ENCODE results near the gene EIF4G1.

The EIF4G1 gene

DNA sequence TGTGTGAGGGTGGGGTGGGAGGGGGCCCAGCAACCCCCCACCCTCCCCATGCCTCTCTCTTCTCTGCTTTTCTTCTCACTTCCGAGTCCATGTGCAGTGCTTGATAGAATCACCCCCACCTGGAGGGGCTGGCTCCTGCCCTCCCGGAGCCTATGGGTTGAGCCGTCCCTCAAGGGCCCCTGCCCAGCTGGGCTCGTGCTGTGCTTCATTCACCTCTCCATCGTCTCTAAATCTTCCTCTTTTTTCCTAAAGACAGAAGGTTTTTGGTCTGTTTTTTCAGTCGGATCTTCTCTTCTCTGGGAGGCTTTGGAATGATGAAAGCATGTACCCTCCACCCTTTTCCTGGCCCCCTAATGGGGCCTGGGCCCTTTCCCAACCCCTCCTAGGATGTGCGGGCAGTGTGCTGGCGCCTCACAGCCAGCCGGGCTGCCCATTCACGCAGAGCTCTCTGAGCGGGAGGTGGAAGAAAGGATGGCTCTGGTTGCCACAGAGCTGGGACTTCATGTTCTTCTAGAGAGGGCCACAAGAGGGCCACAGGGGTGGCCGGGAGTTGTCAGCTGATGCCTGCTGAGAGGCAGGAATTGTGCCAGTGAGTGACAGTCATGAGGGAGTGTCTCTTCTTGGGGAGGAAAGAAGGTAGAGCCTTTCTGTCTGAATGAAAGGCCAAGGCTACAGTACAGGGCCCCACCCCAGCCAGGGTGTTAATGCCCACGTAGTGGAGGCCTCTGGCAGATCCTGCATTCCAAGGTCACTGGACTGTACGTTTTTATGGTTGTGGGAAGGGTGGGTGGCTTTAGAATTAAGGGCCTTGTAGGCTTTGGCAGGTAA lies 31.1 kb downstream of the EIF4G1 start:
- in situ Hi-C loops (cut with MboI; ENCODE audit: low sequenced_read_pairs): no loop called here
- Histone ChIP-seq H3K4me1 (peaks cover 3% of the 10 kb centered on the region; the same call in 1 of the 2 replicates), H3K4me3 (no peak overlapping the region), H3K27me3 (ENCODE audit: low read depth) (no peaks in the 10 kb centered on the region), H3K9me3 (no peaks in the 10 kb centered on the region), H3K36me3 (replicated peaks) (peaks cover 10% of the 10 kb centered on the region)
- DNase-seq (ENCODE audit: low spot score in 2 of 2): peak; percentile 80 to 82

DNA sequence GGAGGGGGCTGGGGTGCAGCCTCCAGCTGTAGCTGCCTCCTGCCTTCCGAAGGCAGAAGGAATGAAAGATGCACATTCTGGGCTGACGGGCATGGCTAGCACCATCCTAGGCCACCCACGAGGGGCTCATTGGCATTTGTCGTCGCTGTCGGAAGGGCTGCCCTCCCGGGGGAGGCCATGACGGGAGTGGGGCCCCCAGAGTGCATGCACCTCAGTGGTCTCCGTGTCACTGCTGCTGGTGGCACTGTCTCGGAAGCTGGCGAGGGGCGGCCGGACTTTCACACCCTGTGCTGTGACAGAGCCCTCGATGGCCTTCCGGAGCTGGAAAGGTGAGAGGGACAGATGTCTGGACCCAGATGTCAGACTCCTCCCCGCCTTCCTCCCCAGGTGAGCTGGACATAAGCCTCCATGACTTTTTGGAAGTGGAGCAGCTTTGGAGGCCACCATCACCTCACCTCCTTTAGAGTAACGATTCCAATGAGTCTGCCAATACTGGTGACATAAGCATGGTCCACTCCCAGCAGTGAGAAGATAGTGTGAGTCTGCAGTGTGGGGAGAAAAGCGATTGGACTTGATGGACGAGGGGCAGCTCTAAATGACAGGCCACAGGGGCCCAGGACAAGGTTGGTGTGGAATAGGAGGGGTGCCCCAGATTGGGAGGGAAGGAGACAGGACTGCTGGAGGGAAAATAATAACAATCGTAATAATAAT lies 32.2 kb downstream of the EIF4G1 start:
- Histone ChIP-seq H3K27me3 (ENCODE audit: low read depth) (no peaks in the 10 kb centered on the region), H3K4me1 (peaks cover 3% of the 10 kb centered on the region; the same call in 1 of the 2 replicates), H3K4me3 (no peak overlapping the region), H3K36me3 (replicated peaks) (peaks cover 20% of the 10 kb centered on the region), H3K9me3 (no peaks in the 10 kb centered on the region)
- DNase-seq (ENCODE audit: low spot score in 2 of 2): no peak
- in situ Hi-C loops (cut with MboI; ENCODE audit: low sequenced_read_pairs): no loop called here

DNA sequence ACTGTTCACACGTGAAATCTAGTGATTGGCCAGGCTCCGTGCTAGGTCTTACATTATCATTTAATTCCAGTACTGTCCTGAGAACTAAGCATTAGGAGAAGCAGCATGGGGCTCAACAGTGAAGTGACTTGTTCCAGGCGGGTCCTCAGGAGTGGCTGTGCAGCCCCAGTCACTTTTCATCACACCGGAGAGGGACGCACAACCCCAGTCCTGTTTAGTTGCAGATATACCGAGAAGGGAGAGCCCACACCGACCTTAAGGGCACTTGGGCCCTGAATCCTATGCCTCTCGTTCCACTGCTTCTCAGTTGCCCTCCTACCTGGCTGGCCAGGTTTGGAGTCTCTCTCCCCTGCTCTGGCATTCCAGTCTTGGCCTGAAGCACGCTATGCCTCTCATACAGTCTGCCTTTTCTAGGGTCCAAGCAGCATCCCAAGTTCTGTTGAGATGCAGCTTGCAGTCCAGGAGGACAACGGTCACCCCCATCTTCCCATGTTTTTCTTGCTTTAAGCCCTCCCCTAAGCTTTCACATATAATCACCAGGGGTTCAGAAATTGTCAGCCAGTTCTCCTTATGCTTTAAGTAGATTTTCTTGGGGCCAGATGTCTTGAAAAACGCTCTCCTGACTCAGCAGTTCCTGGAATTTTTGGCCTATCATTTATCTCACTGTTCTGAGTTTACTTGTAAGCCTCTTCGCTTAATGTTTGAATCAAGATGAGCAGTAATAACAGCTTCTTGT lies 33.1 kb downstream of the EIF4G1 start:
- Histone ChIP-seq H3K4me3 (no peak overlapping the region), H3K27me3 (ENCODE audit: low read depth) (no peaks in the 10 kb centered on the region), H3K9me3 (no peaks in the 10 kb centered on the region), H3K4me1 (peaks cover 3% of the 10 kb centered on the region; the same call in 1 of the 2 replicates), H3K36me3 (replicated peaks) (peaks cover 29% of the 10 kb centered on the region)
- no peak for DNase-seq (ENCODE audit: low spot score in 2 of 2)
- in situ Hi-C loops (cut with MboI; ENCODE audit: low sequenced_read_pairs): no loop called here

DNA sequence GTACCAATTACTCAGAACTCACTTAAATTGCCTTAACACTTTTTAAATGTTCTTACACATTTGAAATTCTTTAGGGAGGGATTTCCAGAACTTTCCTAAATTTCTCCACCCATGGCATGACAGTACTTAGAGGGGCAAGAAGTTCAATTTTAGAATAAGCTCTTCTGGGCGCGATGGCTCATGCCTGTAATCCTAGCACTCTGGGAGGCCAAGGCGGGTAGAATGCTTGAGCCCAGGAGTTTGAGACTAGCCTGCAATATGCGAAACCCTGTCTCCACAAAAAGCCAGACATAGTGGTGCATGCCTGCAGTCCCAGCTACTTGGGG lies 33.6 kb downstream of the EIF4G1 start:
- no peak for DNase-seq (ENCODE audit: low spot score in 2 of 2)
- Histone ChIP-seq H3K36me3 (replicated peaks) (peaks cover 34% of the 10 kb centered on the region), H3K9me3 (no peaks in the 10 kb centered on the region), H3K4me3 (no peak overlapping the region), H3K4me1 (peaks cover 3% of the 10 kb centered on the region; the same call in 1 of the 2 replicates), H3K27me3 (ENCODE audit: low read depth) (no peaks in the 10 kb centered on the region)
- in situ Hi-C loops (cut with MboI; ENCODE audit: low sequenced_read_pairs): no loop called here

DNA sequence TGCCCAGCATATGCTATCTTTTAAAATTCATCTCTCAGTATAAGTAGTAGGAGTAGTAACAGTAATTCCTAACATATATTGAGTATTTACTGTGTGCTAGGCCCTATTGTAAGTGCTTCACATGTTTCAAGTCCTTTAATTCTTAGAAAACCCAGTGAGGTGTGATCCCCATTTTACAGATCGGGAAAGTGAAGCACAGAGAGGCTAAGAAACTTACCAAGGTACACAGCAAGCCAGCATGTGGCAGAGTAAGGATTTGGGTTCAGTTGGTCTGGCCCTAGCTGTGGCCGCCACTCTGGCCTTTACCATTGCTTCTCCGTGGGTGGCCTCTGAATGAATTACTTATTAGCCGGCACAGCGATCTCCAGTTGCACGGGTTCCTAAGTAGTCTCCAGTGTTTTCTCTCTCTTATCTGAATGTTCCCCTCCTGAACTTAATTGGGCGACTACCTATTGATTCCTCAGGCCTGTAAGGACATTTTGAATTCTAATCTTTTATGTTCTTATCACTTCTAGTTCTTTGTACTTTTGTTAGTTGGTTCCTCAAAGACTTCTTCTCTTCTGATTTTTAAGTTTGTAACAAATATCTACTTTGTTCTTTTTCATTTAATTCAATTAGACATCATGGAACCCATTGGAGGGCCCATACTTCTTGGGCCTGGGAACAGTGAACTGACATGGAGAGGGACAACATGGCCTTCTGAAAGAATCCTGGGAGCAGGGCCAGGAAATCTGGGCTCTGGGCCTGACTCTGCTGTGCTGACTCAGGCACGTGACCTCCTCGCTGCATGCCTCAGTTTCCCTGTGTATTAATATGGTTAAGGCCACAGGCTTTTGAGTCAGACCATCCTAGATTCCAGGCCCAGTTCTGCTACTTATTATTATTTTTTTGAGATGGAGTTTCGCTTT lies 35.4 kb downstream of the EIF4G1 start:
- Histone ChIP-seq H3K4me1 (peaks cover 3% of the 10 kb centered on the region; the same call in 1 of the 2 replicates), H3K9me3 (no peaks in the 10 kb centered on the region), H3K36me3 (replicated peaks) (peaks cover 49% of the 10 kb centered on the region), H3K27me3 (ENCODE audit: low read depth) (no peaks in the 10 kb centered on the region), H3K4me3 (no peak overlapping the region)
- in situ Hi-C loops (cut with MboI; ENCODE audit: low sequenced_read_pairs): no loop called here
- no peak for DNase-seq (ENCODE audit: low spot score in 2 of 2)

DNA sequence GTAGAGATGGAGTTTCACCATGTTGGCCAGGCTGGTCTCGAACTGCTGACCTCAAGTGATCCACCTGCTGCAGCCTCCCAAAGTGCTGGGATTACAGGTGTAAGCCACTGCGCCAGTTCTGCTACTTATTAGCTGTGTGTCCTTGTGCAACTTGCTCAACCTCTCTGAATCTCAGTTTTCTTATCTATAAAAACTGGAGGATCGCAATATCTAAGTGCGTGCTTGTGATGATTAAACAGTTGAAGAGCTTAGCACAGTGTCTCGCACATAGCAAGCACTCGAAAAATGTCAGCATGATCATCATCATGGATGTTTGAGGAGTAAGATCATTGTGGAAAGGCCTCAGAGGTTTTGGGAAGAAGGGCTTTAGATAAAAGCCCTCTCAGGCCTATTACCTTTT lies 36.2 kb downstream of the EIF4G1 start:
- Histone ChIP-seq H3K4me3 (no peak overlapping the region), H3K27me3 (ENCODE audit: low read depth) (no peaks in the 10 kb centered on the region), H3K4me1 (peaks cover 3% of the 10 kb centered on the region; the same call in 1 of the 2 replicates), H3K9me3 (no peaks in the 10 kb centered on the region), H3K36me3 (replicated peaks) (peaks cover 57% of the 10 kb centered on the region)
- DNase-seq (ENCODE audit: low spot score in 2 of 2): no peak
- in situ Hi-C loops (cut with MboI; ENCODE audit: low sequenced_read_pairs): no loop called here

DNA sequence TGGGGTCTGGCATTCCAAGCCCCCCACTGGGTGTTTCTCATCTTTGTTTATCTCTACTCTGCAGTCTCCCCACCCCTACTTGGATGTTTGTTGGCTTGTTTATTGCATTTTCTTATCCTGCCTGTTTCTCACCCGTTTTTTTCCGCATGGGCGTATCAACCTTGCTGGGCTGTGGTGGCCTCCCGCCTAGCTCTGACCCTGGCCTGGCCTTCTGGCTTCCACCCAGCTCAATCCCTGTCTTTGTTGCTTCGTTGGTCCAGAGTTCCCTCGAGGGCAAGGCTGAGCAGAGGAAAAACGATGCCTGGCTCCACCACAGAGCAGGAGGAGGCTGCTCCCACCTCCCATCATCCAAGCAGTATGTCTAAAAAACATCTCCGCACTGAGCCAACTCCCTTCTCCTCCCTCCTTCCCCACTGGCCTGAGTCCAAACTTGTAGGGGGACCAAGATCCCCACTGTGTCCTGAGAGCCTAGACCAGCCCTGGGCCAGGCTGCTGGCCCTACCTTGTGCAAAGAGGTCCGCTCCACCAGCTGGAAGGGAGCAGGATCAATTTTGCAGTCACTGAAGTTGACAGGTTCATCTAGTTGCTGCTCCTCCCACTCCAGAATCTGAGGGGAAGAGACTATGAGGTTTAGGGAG lies 37.2 kb downstream of the EIF4G1 start:
- H3K9me3 ChIP-seq: no peaks in the 10 kb centered on the region
- DNase-seq (ENCODE audit: low spot score in 2 of 2): no peak
- H3K27me3 ChIP-seq (ENCODE audit: low read depth): no peaks in the 10 kb centered on the region
- no peak overlapping the region for H3K4me3 ChIP-seq
- no peaks in the 10 kb centered on the region for H3K4me1 ChIP-seq
- in situ Hi-C loops (cut with MboI; ENCODE audit: low sequenced_read_pairs): no loop called here
- peaks cover 62% of the 10 kb centered on the region for H3K36me3 ChIP-seq (replicated peaks)

DNA sequence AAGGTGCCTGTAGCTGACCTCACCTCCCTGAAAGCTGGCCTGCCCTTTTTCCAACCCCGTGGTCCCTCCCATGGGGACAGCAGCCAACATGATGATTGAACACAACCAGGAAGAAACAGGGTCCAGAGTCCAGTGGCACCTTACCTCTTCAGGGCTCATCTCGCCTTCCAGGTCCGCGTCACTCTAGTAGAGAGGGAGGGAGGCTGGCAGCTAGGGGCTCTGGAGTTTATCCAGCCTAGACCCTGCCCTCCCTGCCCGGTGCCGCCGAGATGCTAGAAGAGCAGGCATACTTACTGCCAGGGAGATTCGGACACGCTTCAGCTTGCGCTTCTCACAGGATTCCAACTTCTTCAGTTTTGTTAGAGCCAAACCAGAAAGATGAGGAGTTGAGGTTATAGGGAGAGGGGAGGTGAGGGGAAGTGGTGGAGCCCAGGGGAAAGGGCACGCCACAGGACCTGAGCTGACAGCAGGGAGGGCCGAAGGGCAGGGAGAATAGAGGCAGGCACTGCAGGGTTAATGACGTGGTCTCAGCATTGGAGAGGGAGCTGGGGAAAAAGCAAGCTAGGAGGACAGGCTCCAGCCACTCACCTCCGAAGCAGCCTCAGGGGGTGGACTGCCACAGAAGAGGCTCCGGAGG lies 37.9 kb downstream of the EIF4G1 start:
- no peak for DNase-seq (ENCODE audit: low spot score in 2 of 2)
- in situ Hi-C loops (cut with MboI; ENCODE audit: low sequenced_read_pairs): no loop called here
- H3K9me3 ChIP-seq: no peaks in the 10 kb centered on the region

DNA sequence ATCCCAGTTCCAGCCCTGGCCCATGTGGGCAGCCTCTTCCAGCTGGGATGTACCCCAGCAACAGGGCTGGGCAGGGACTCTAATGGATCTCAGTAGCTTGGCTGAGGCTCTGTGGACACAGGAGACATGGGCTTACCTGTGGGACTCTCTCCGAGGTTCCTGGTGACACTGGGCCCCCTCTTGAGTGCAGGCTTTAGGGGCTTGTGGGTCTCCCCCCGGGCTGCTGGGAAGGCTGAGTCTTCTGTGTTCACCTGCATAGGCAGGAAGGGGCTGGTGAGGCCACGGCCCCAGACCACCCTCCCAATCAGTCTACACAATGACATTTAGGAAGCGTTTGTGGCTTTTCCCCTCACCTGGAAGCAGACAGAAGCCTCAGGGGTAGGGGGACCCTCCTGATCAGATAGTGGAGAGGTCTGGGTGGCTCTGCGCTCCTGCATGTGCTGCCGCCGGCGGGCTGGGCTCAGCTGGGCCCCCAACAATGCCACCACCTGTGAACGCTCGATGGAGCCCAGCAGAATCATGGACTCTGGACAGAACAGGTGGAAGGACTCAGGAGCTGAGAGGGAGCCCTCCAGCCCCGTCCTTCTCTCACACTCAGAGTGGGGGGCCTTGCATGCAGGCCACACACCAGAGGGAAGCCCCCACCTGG lies 38.6 kb downstream of the EIF4G1 start:
- H3K4me1 ChIP-seq: no peaks in the 10 kb centered on the region
- no peak for DNase-seq (ENCODE audit: low spot score in 2 of 2)
- in situ Hi-C loops (cut with MboI; ENCODE audit: low sequenced_read_pairs): no loop called here
- no peaks in the 10 kb centered on the region for H3K9me3 ChIP-seq
- no peaks in the 10 kb centered on the region for H3K27me3 ChIP-seq (ENCODE audit: low read depth)
- peaks cover 69% of the 10 kb centered on the region for H3K36me3 ChIP-seq (replicated peaks)
- no peak overlapping the region for H3K4me3 ChIP-seq

More for the DNA sequence above, 37.9 kb downstream of the EIF4G1 start:
- Histone ChIP-seq H3K27me3 (ENCODE audit: low read depth) (no peaks in the 10 kb centered on the region), H3K36me3 (replicated peaks) (peaks cover 66% of the 10 kb centered on the region), H3K4me3 (no peak overlapping the region), H3K4me1 (no peaks in the 10 kb centered on the region)

DNA sequence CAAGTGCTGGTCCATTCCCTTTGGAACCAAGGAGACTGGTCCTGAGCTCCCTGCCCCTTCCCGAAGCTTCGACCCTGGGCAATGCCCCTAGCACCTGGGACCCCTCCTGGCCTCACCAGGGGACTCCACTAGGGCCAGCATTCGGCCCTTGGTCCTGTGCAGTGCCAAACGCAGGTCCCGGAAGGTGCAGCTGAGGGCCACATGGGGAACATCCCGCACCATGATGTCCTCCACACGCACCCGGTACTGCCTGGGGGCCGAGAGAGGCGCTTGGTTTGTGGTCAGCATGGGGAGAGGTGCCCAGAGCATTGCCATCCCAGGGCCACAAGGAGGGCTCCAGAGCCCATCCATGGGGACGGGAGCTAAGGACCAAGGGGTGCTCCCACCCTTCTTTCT lies 39.1 kb downstream of the EIF4G1 start:
- DNase-seq (ENCODE audit: low spot score in 2 of 2): no peak
- in situ Hi-C loops (cut with MboI; ENCODE audit: low sequenced_read_pairs): no loop called here
- Histone ChIP-seq H3K4me1 (no peaks in the 10 kb centered on the region), H3K4me3 (no peak overlapping the region), H3K36me3 (replicated peaks) (peaks cover 70% of the 10 kb centered on the region), H3K27me3 (ENCODE audit: low read depth) (no peaks in the 10 kb centered on the region), H3K9me3 (no peaks in the 10 kb centered on the region)

DNA sequence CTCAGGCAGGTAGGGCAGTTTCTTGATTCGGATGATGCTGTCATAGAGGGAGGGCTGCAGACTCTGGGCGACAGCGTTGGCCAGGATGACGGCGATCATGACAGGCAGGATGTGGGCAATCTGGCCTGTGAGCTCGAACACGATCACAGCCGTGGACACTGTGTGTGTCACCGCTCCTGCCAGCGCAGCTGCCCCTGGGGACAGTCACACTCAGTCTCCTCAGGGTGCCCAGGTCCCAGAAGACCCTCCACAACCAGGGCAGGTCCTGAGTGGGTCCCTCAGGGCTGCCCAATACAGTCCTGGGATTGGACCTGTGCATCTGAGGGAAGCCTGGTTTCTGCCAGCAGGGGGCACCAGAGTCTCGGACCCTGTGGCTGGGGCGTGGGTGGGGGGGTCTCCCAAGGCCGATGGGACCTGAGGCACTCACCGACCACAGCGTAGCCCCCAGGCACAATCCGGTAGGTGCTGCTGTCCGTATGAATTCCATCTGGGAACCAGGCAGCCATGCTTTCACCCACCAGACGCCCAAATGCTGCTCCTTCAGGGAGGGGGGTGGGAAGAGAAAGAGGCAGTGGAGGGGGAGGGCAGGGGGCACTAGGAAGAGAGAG lies 39.8 kb downstream of the EIF4G1 start:
- Histone ChIP-seq H3K4me1 (no peaks in the 10 kb centered on the region), H3K9me3 (no peaks in the 10 kb centered on the region), H3K27me3 (ENCODE audit: low read depth) (no peaks in the 10 kb centered on the region), H3K36me3 (replicated peaks) (peaks cover 77% of the 10 kb centered on the region), H3K4me3 (no peak overlapping the region)
- in situ Hi-C loops (cut with MboI; ENCODE audit: low sequenced_read_pairs): no loop called here
- peak in 1 of 2 experiments; percentile 82 for DNase-seq (ENCODE audit: low spot score in 2 of 2)

DNA sequence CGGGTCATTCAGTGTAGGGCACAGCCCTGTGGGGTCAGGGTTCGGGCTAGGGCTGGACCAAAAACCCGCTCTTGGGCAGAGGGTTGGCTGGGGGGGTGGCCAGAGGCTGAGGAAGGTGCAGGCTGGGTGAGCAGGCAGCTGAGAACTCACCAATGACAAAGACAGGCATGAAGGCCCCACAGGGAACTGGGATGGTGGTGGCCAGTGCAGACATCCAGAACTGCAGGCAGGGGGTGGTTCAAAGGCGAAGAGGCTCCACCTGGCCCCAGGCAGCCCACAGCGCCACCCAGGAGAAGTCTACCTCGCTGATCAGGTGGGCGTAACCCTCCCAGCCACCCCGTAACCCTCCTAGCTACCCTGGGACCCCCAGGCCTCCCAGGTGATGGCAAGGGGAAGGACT lies 40.3 kb downstream of the EIF4G1 start:
- H3K36me3 ChIP-seq (replicated peaks): peaks cover 77% of the 10 kb centered on the region

More for the DNA sequence above, 40.3 kb downstream of the EIF4G1 start:
- in situ Hi-C loops (cut with MboI; ENCODE audit: low sequenced_read_pairs): no loop called here
- Histone ChIP-seq H3K27me3 (ENCODE audit: low read depth) (no peaks in the 10 kb centered on the region), H3K4me3 (no peak overlapping the region), H3K9me3 (no peaks in the 10 kb centered on the region), H3K4me1 (no peaks in the 10 kb centered on the region)
- DNase-seq (ENCODE audit: low spot score in 2 of 2): no peak

Data from HAP-1 (cell line).